ENCODE results near the gene WNK1. TPM values are rescaled to one million over a fixed set of nuclear protein-coding genes. Genes with fewer than 3 reads are reported as not detected.

WNK1 gene
- total RNA-seq, 1 donor from 2014 or later = 215 TPM

DNA sequence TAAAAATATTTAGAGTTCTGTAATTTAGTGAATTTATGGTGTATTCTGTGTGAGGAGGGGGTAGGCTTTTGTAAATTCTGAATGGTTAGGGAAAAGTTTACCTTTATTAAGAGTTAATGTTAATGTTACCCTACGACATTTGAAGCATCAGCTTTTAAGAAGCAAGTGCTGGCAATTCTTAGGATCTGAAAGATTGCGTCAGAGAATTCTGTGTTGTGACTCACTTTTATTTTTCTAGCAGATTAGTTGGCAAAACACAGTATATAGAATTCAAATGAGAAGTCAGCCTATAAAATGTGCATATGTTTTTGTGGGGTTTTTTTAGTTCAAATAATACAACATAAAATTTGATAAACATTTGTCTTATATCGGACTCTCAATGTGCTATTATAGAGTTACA is 99.5 kb downstream of the WNK1 start:
- H3K27me3 ChIP-seq = no peaks in the 10 kb centered on the region
- peaks cover 19% of the 10 kb centered on the region for H3K4me1 ChIP-seq
- TF ChIP-seq, protein P1, sequence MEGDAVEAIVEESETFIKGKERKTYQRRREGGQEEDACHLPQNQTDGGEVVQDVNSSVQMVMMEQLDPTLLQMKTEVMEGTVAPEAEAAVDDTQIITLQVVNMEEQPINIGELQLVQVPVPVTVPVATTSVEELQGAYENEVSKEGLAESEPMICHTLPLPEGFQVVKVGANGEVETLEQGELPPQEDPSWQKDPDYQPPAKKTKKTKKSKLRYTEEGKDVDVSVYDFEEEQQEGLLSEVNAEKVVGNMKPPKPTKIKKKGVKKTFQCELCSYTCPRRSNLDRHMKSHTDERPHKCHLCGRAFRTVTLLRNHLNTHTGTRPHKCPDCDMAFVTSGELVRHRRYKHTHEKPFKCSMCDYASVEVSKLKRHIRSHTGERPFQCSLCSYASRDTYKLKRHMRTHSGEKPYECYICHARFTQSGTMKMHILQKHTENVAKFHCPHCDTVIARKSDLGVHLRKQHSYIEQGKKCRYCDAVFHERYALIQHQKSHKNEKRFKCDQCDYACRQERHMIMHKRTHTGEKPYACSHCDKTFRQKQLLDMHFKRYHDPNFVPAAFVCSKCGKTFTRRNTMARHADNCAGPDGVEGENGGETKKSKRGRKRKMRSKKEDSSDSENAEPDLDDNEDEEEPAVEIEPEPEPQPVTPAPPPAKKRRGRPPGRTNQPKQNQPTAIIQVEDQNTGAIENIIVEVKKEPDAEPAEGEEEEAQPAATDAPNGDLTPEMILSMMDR (IDR thresholded peaks at IDR 0.05) = no peak
- no peak overlapping the region for H3K27ac ChIP-seq
- DNase-seq (no peak), ATAC-seq (no peak)
- intact Hi-C loops (cut with DNase I) = no loop called here
- no peaks in the 10 kb centered on the region for H3K36me3 ChIP-seq
- no peaks in the 10 kb centered on the region for H3K9me3 ChIP-seq
- no peak overlapping the region for H3K4me3 ChIP-seq

DNA sequence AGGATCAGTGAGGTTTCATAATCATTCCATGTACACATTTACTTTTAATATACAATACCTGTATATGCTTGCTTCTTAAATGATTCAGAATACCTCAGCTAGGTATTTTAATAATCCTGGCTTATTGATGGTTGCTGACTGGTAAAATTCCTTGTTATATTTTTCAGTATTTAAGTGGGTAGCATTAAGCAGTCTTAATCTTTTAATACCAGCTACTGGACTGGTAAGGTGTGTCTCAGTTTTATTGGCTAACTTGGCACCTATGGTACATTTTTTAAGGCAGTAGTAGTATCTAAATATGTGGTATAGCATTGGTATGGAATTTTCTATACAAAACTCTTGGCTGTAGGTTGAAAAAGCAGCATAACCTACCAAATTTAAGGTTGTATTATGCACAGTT is 100.5 kb downstream of the WNK1 start:
- TF ChIP-seq, protein P1 (IDR thresholded peaks at IDR 0.05) = no peak
- Histone ChIP-seq H3K4me1 (peaks cover 19% of the 10 kb centered on the region), H3K27ac (no peak overlapping the region), H3K27me3 (no peaks in the 10 kb centered on the region), H3K4me3 (no peak overlapping the region), H3K9me3 (no peaks in the 10 kb centered on the region), H3K36me3 (peaks cover 6% of the 10 kb centered on the region)
- ATAC-seq (no peak), DNase-seq (no peak)
- intact Hi-C loops (cut with DNase I) = no loop called here

DNA sequence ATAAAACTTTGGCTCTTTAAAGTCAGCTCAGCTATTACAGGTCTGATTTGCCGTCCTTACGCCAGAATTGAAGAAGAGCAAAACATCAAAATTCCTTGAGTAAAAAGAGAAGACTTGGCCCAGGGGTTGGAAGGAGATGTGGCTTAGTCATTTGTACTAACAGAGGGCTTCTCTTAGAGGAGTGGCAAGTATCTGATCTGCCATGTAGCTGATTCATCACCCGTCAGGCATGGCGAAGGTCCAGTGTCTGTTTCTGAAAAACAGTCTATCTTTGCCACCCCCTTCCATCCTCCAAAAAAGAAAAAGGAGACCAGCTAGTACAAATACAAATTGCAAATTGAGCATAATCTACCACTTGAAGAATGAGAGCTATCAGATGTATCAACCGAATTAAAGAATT is 105.2 kb downstream of the WNK1 start:
- H3K36me3 ChIP-seq = peaks cover 52% of the 10 kb centered on the region
- no peak overlapping the region for H3K4me3 ChIP-seq
- ATAC-seq (no peak), DNase-seq (no peak)
- no peaks in the 10 kb centered on the region for H3K27me3 ChIP-seq
- H3K27ac ChIP-seq = no peak overlapping the region
- H3K9me3 ChIP-seq = no peaks in the 10 kb centered on the region
- intact Hi-C loops (cut with DNase I) = no loop called here
- TF ChIP-seq, protein P1 (IDR thresholded peaks at IDR 0.05) = no peak
- H3K4me1 ChIP-seq = peaks cover 4% of the 10 kb centered on the region

DNA sequence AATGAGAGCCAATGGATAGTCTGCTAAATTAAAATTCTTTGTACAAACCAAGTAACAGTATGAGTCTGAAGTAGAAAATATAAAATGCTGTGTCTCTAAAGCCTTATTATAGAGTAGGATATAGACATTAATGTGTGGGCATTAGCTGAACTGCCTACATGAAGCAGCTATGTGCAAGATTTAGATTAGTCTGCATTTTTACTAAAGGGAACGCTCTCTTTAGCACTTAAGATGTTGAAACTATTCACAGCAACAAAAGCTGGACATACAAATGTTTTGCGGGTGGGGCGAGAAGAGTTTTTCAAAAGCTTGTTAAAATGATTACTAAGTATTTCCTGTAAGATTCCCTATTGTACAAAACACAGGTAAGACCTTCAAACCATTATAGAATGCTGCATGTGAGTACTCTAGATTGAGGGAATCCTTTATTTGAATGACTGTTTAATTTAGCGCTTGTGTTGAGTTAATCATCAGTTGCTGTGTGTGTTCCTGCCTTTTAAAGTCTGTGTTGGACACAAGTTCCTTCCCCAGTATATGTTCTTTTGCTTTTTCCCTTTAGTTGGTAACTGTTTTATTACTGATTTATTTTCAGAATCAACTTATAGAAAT is 110.0 kb downstream of the WNK1 start:
- no peak for ATAC-seq
- H3K27me3 ChIP-seq = no peaks in the 10 kb centered on the region
- DNase-seq = no peak
- H3K27ac ChIP-seq = no peak overlapping the region
- H3K4me1 ChIP-seq = peaks cover 3% of the 10 kb centered on the region
- H3K4me3 ChIP-seq = no peak overlapping the region
- intact Hi-C loops (cut with DNase I) = no loop called here
- TF ChIP-seq, protein P1 (IDR thresholded peaks at IDR 0.05) = no peak
- peaks cover 93% of the 10 kb centered on the region for H3K36me3 ChIP-seq
- H3K9me3 ChIP-seq = no peaks in the 10 kb centered on the region

DNA sequence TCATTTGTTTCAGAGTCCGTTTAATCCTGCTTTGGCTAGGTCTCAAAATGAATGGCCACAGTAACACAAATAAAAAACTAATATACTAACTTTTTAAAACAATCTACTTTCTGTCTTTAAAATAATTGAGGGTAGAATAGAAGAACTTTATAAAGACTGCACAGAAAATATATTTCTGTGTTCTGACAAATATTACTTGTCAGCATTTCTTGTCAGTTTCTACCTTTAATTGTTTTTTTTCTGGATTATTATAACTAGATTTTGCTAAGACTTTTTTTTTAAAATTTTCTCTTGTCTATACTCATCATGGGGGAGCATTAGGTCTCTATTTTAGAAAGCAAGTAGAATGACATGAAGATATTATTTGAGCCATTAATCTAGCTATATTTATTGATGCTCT is 110.9 kb downstream of the WNK1 start:
- Histone ChIP-seq H3K27ac (no peak overlapping the region), H3K36me3 (peaks cover 93% of the 10 kb centered on the region), H3K9me3 (no peaks in the 10 kb centered on the region), H3K4me3 (no peak overlapping the region), H3K4me1 (peaks cover 3% of the 10 kb centered on the region), H3K27me3 (no peaks in the 10 kb centered on the region)
- DNase-seq (no peak), ATAC-seq (no peak)
- intact Hi-C loops (cut with DNase I) = no loop called here
- TF ChIP-seq, protein P1 (IDR thresholded peaks at IDR 0.05) = no peak

DNA sequence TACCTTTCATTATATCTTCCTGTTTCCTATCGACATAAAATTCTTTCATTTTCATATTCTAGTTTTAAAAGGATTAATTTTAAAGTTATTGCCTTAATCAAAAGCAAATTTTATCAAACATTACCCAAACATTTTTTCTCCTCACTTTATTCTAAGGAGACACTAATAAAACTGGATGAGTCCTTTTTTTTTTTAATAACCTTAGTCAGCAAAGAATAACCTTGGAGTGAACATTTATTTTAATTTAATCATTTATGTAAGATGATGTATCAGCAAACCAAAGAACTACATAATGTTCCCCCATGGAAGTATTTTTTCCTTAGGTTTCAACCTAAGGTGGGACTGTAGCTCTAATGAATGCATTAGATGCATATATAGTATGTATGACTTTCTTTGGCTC is 113.2 kb downstream of the WNK1 start:
- no peaks in the 10 kb centered on the region for H3K27me3 ChIP-seq
- ATAC-seq = no peak
- H3K4me3 ChIP-seq = no peak overlapping the region
- TF ChIP-seq, protein P1 (IDR thresholded peaks at IDR 0.05) = no peak
- H3K27ac ChIP-seq = no peak overlapping the region
- H3K4me1 ChIP-seq = peaks cover 3% of the 10 kb centered on the region
- DNase-seq = no peak
- intact Hi-C loops (cut with DNase I) = no loop called here
- H3K36me3 ChIP-seq = peaks cover 94% of the 10 kb centered on the region
- no peaks in the 10 kb centered on the region for H3K9me3 ChIP-seq

All from upper lobe of right lung (tissue), 1 donor.